Keratinocyte (primary cell): ENCODE measurements around the gene ANKK1. TPM values are rescaled to one million over a fixed set of nuclear protein-coding genes. Genes with fewer than 3 reads are reported as not detected.

Experiments used
- DNase-seq: peaks from one replicate; pipeline ENCODE4 v3.0.0-alpha.2; 2011; ENCODE audit warnings: low read depth, missing footprints, low spot score
- FAIRE-seq: peaks from 2 replicates; lab custom pipeline; 2011; peaks lifted over from hg19 to GRCh38; lab: Jason Lieb, UNC
- H2AFZ ChIP-seq: 2 replicates; pipeline ENCODE4 v1.6.0; 2012; ENCODE audit warnings: low read length, control low read depth, inconsistent platforms; ENCODE audit not compliant: control insufficient read depth
- H3K27ac ChIP-seq: 2 replicates; pipeline ENCODE4 v1.5.1; 2011; ENCODE audit warnings: low read length; ENCODE audit not compliant: control insufficient read depth, insufficient read depth
- H3K27me3 ChIP-seq: 3 replicates; pipeline ENCODE4 v1.6.0; 2011; ENCODE audit warnings: low read length; ENCODE audit not compliant: control insufficient read depth, insufficient read depth; ENCODE audit errors: extremely low read depth
- H3K36me3 ChIP-seq, 2 experiments: 2 replicates in 1 of 2; 3 replicates in 1 of 2; pipeline ENCODE4 v1.5.1; 2011; ENCODE audit warnings: low read length in 2 of 2, mild to moderate bottlenecking in 1 of 2; ENCODE audit not compliant: control insufficient read depth in 2 of 2, insufficient read depth in 2 of 2; ENCODE audit errors: extremely low read depth in 1 of 2
- H3K4me1 ChIP-seq: 3 replicates; pipeline ENCODE4 v1.5.1; 2011; ENCODE audit warnings: low read length; ENCODE audit not compliant: control insufficient read depth, insufficient read depth; ENCODE audit errors: extremely low read depth
- H3K4me2 ChIP-seq: 3 replicates; pipeline ENCODE4 v1.6.0; 2011; ENCODE audit warnings: low read depth, low read length; ENCODE audit not compliant: control insufficient read depth, insufficient read depth; ENCODE audit errors: extremely low read depth
- H3K4me3 ChIP-seq, 3 experiments: fragments of 200-600 bp in 1 of 3; sonication (generic) in 1 of 3; 2 replicates in 2 of 3; 3 replicates in 1 of 3; pipeline ENCODE4 v1.5.1; 2011 to 2016; ENCODE audit warnings: low read length in 3 of 3, mild to moderate bottlenecking in 3 of 3, control low read depth in 2 of 3, inconsistent platforms in 1 of 3, low read depth in 1 of 3, mixed read lengths in 1 of 3, mixed run types in 1 of 3, moderate library complexity in 1 of 3; ENCODE audit not compliant: control insufficient read depth in 2 of 3, insufficient read depth in 2 of 3; ENCODE audit errors: extremely low read depth in 1 of 3
- H3K79me2 ChIP-seq: 2 replicates; pipeline ENCODE4 v1.6.0; 2012; ENCODE audit warnings: low read length; ENCODE audit not compliant: control insufficient read depth, insufficient read depth
- H3K9ac ChIP-seq: 3 replicates; pipeline ENCODE4 v1.6.0; 2011; ENCODE audit warnings: low read length; ENCODE audit not compliant: control insufficient read depth, insufficient read depth; ENCODE audit errors: extremely low read depth
- H3K9me1 ChIP-seq: 3 replicates; pipeline ENCODE4 v1.6.0; 2011; ENCODE audit warnings: low read length; ENCODE audit not compliant: control insufficient read depth, insufficient read depth; ENCODE audit errors: extremely low read depth
- H3K9me3 ChIP-seq: 2 replicates; pipeline ENCODE4 v1.5.1; 2012; ENCODE audit warnings: low read depth, low read length; ENCODE audit not compliant: control insufficient read depth
- H4K20me1 ChIP-seq: 3 replicates; pipeline ENCODE4 v1.6.0; 2011; ENCODE audit warnings: low read length; ENCODE audit not compliant: control insufficient read depth, insufficient read depth; ENCODE audit errors: extremely low read depth
- CTCF ChIP-seq, 3 experiments: IDR thresholded peaks in 1 of 3; conservative IDR thresholded peaks in 1 of 3; optimal IDR thresholded peaks in 1 of 3; 2 replicates in 2 of 3; 3 replicates in 1 of 3; pipeline versions ENCODE3 to v1.5.1; 2011; ENCODE audit warnings: low read length in 3 of 3, mild to moderate bottlenecking in 3 of 3, moderate library complexity in 2 of 3, control low read depth in 1 of 3, inconsistent platforms in 1 of 3; ENCODE audit not compliant: insufficient read depth in 2 of 3; ENCODE audit errors: extremely low read depth in 1 of 3
- EZH2 ChIP-seq: IDR thresholded peaks from one replicate; pipeline ENCODE4 v1.6.1; 2012; ENCODE audit warnings: inconsistent platforms, mild to moderate bottlenecking, low read length, moderate library complexity
- dilution Hi-C: fragments of 300-500 bp; cut with MboI; formaldehyde crosslinking; loops from one replicate; pipeline ENCODE4 v1.7.0; 2020; ENCODE audit warnings: low sequenced_read_pairs; ENCODE audit not compliant: extremely low pct_ligation_motif_present
- polyA plus RNA-seq, 5 experiments: library from polyadenylated mRNA; depleted of rRNA in 3 of 5; stranded (reverse) in 3 of 5; stranded (forward) in 1 of 5; unstranded in 1 of 5; fragments of >200 nt; gene quantifications; 1 replicate in 1 of 5; 2 replicates in 3 of 5; 3 replicates in 1 of 5; pipeline versions ENCODE4 v1.2.1 to v1.2.3, GENCODE V29; 2011 to 2012; ENCODE audit warnings: missing spikeins in 2 of 5, low read depth in 1 of 5, low replicate concordance in 1 of 5

Gene ANKK1
- polyA plus RNA-seq, 1 donor (not counting 4 experiments of a cell fraction or from before 2014, with no cell fraction given): 0.92 TPM

GRCh38 chr11:113426686-113427085 is 39.1 kb downstream of the ANKK1 start:
- dilution Hi-C loops: no loop called here
- Histone ChIP-seq H3K4me1 (peaks cover 9% of the 10 kb centered on the region), H3K9me3 (no peaks in the 10 kb centered on the region), H3K27ac (no peak overlapping the region), H3K79me2 (no peaks in the 10 kb centered on the region), H2AFZ (no peak overlapping the region), H3K36me3 (no peaks in the 10 kb centered on the region), H3K4me2 (no peak overlapping the region), H3K9me1 (no peaks in the 10 kb centered on the region), H4K20me1 (no peaks in the 10 kb centered on the region), H3K4me3 (no peak overlapping the region), H3K27me3 (no peaks in the 10 kb centered on the region), H3K9ac (no peak overlapping the region)
- no peak for DNase-seq
- TF ChIP-seq EZH2 (no peak), CTCF (optimal IDR thresholded peaks at IDR 0.05 in 1 of 3, IDR thresholded peaks at IDR 0.05 in 1 of 3, conservative IDR thresholded peaks at IDR 0.05 in 1 of 3; ENCODE audit: extremely low read depth in 1 of 3, insufficient read depth in 2 of 3, low read length in 3 of 3) (no peak)
- FAIRE-seq: no peak

GRCh38 chr11:113431746-113432145 is 44.2 kb downstream of the ANKK1 start:
- no peak for TF ChIP-seq EZH2
- no peak for TF ChIP-seq CTCF (optimal IDR thresholded peaks at IDR 0.05 in 1 of 3, IDR thresholded peaks at IDR 0.05 in 1 of 3, conservative IDR thresholded peaks at IDR 0.05 in 1 of 3; ENCODE audit: extremely low read depth in 1 of 3, insufficient read depth in 2 of 3, low read length in 3 of 3)
- no peak overlapping the region for H3K4me2 ChIP-seq
- FAIRE-seq: no peak
- H3K27ac ChIP-seq: no peak overlapping the region
- no peak overlapping the region for H2AFZ ChIP-seq
- H4K20me1 ChIP-seq: no peaks in the 10 kb centered on the region
- H3K9ac ChIP-seq: no peak overlapping the region
- H3K27me3 ChIP-seq: no peaks in the 10 kb centered on the region
- no peaks in the 10 kb centered on the region for H3K79me2 ChIP-seq
- dilution Hi-C loops: no loop called here
- no peaks in the 10 kb centered on the region for H3K9me3 ChIP-seq
- H3K4me1 ChIP-seq: peaks cover 9% of the 10 kb centered on the region
- no peak for DNase-seq
- no peaks in the 10 kb centered on the region for H3K9me1 ChIP-seq
- H3K4me3 ChIP-seq: no peak overlapping the region
- no peaks in the 10 kb centered on the region for H3K36me3 ChIP-seq
